NB4 (cell line): Measurements from ENCODE around the gene OR51A7.

ENCODE experiments used
- MAX ChIP-seq: IDR thresholded peaks from 2 replicates; pipeline ENCODE4 v1.6.1; 2011; ENCODE audit warnings: low read depth, low read length
- POLR2A ChIP-seq: IDR thresholded peaks from 2 replicates; pipeline ENCODE4 v1.6.1; 2011; ENCODE audit warnings: mild to moderate bottlenecking; ENCODE audit not compliant: insufficient read length; ENCODE audit errors: extremely low read depth
- TF ChIP-seq, protein P1 (sequence below): IDR thresholded peaks from one replicate; pipeline ENCODE4 v1.5.1; 2012; ENCODE audit warnings: low read depth, low read length

DNA sequence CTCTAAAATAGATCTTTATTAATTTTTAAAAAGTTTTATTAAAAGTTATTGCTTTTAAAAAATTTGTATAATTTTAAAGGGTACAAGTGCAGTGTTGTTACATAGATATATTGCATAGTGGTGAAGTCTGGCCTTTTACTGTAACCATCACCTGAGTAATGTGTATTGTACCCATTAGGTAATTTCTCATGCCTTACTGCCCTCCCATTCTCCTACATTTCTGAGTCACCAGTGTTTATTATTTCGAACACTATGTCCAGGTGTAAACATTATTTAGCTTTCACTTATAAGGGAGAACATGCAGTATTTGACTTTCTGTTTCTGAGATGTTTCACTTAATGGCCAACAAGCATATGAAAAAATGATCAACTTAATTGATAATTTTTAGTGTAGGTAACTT, 18.2 kb downstream of the OR51A7 start:
- TF ChIP-seq MAX: no peak
- TF ChIP-seq, protein P1, sequence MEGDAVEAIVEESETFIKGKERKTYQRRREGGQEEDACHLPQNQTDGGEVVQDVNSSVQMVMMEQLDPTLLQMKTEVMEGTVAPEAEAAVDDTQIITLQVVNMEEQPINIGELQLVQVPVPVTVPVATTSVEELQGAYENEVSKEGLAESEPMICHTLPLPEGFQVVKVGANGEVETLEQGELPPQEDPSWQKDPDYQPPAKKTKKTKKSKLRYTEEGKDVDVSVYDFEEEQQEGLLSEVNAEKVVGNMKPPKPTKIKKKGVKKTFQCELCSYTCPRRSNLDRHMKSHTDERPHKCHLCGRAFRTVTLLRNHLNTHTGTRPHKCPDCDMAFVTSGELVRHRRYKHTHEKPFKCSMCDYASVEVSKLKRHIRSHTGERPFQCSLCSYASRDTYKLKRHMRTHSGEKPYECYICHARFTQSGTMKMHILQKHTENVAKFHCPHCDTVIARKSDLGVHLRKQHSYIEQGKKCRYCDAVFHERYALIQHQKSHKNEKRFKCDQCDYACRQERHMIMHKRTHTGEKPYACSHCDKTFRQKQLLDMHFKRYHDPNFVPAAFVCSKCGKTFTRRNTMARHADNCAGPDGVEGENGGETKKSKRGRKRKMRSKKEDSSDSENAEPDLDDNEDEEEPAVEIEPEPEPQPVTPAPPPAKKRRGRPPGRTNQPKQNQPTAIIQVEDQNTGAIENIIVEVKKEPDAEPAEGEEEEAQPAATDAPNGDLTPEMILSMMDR: no peak
- TF ChIP-seq POLR2A: no peak
